Measurements from ENCODE around the gene ATXN1. TPM values are rescaled to one million over a fixed set of nuclear protein-coding genes. Genes with fewer than 3 reads are reported as not detected.

ATXN1 gene
- total RNA-seq, 1 experiment from 2014 or later, result 5.6 TPM

GRCh38 chr6:16596616-16597331 is 164.5 kb downstream of the ATXN1 start:
- no peak overlapping the region for H4K8ac ChIP-seq (replicated peaks; ENCODE audit: insufficient read length, low read depth, low read length)
- H2BK15ac ChIP-seq (ENCODE audit: low read depth, low read length), result no peak overlapping the region
- Mint-ChIP-seq H3K27me3 (ENCODE audit: low read depth) (no peaks in the 10 kb centered on the region; the same call in 1 of the 2 replicates), H3K36me3 (ENCODE audit: insufficient read depth in 1 of 3, low read depth in 3 of 3) (peaks cover 0 to 4% (median 0%) of the 10 kb centered on the region in 3 experiments; a peak in 1 of 7 replicates), H3K4me3 (no peak overlapping the region), H3K9me3 (no peaks in the 10 kb centered on the region; a peak in 2 of 5 replicates), H3K27ac (peak overlapping the region in 2 of 3 experiments; percentile 2 to 79; a peak in 3 of 7 replicates), H3K4me1 (peaks cover 6 to 8% of the 10 kb centered on the region in 2 experiments)
- H2BK5ac ChIP-seq (ENCODE audit: insufficient read length, low read length), result no peak overlapping the region
- H3K27ac ChIP-seq (ENCODE audit: insufficient read length, low read depth, low read length), result no peak overlapping the region
- H3K4me2 ChIP-seq (ENCODE audit: insufficient read depth, insufficient read length, low read length), result no peak overlapping the region
- H2AFZ ChIP-seq (ENCODE audit: low read length), result no peak overlapping the region
- peak; percentile 37 for DNase-seq
- H2AK5ac ChIP-seq (ENCODE audit: insufficient read length, low read length), result no peak overlapping the region
- no peaks in the 10 kb centered on the region for H3K23me2 ChIP-seq (ENCODE audit: insufficient read length, low read depth, low read length, poor library complexity, severe bottlenecking)
- no peak overlapping the region for H4K5ac ChIP-seq (ENCODE audit: insufficient read length, low read depth, low read length)
- H4K20me1 ChIP-seq (ENCODE audit: control insufficient read depth, insufficient read depth, insufficient read length), result no peaks in the 10 kb centered on the region
- H3K27me3 ChIP-seq (ENCODE audit: insufficient read depth, low read length), result no peaks in the 10 kb centered on the region
- H2BK12ac ChIP-seq (ENCODE audit: insufficient read length, low read depth, low read length), result no peak overlapping the region
- no peak overlapping the region for H2BK120ac ChIP-seq (ENCODE audit: low read depth, low read length, poor library complexity, severe bottlenecking)
- H4K91ac ChIP-seq (ENCODE audit: insufficient read length, low read depth, low read length), result no peak overlapping the region
- H3K18ac ChIP-seq (ENCODE audit: insufficient read length, low read depth, low read length), result no peak overlapping the region
- H3T11ph ChIP-seq (ENCODE audit: low read length), result no peak overlapping the region
- TF ChIP-seq CTCF (conservative IDR thresholded peaks at IDR 0.05), result no peak
- no peak overlapping the region for H2BK20ac ChIP-seq (ENCODE audit: low read depth, low read length, poor library complexity, severe bottlenecking)
- H3K9ac ChIP-seq (ENCODE audit: extremely low read depth, insufficient read length, low read length), result no peak overlapping the region
- no peak overlapping the region for H3K4ac ChIP-seq (ENCODE audit: low read depth, low read length)
- no CpG with 5 or more reads among the region's 10 CpGs for WGBS (ENCODE audit: extremely low coverage, insufficient read length, low lambda C conversion rate)
- no peaks in the 10 kb centered on the region for H3K9me3 ChIP-seq (ENCODE audit: control insufficient read depth, low read depth, low read length)
- H3K14ac ChIP-seq (ENCODE audit: insufficient read depth, low read length), result no peak overlapping the region
- no peak overlapping the region for H3K23ac ChIP-seq (ENCODE audit: insufficient read length, low read depth, low read length)
- no peaks in the 10 kb centered on the region for H3K79me2 ChIP-seq (ENCODE audit: insufficient read depth, low read length)
- no peaks in the 10 kb centered on the region for H3K4me1 ChIP-seq (ENCODE audit: insufficient read depth, low read length)
- no peak overlapping the region for H3K56ac ChIP-seq (ENCODE audit: insufficient read length, low read depth, low read length)
- H3K79me1 ChIP-seq (ENCODE audit: insufficient read depth, low read depth, low read length, poor library complexity, severe bottlenecking), result no peaks in the 10 kb centered on the region
